Right lobe of liver (tissue), 6 donors: ENCODE results near the gene LAPTM5. TPM values are rescaled to one million over a fixed set of nuclear protein-coding genes. Genes with fewer than 3 reads are reported as not detected.

Experiments used
- ATAC-seq, 4 donors: fragments of 200-7000 bp; cut with Tn5 transposase; one replicate each; pipeline ENCODE4 v1.9.1; 2020; ENCODE audit warnings: mild to moderate bottlenecking in 4 of 4, moderate library complexity in 4 of 4
- DNase-seq, 3 donors: peaks; one replicate each; pipeline ENCODE4 v3.0.0-alpha.2; 2020
- H3K27ac ChIP-seq, 3 donors: fragments of 200-600 bp; one replicate each; pipeline ENCODE4 v1.8.0; 2022
- H3K27me3 ChIP-seq, 2 donors: fragments of 200-600 bp; one replicate each; pipeline ENCODE4 v1.8.0; 2022
- H3K36me3 ChIP-seq, 4 donors: fragments of 200-600 bp; sonication (generic) in 1 of 4; one replicate each; pipeline versions ENCODE4 v1.5.1 to v1.8.0; 2017 to 2022; ENCODE audit warnings: control low read depth in 1 of 4
- H3K4me1 ChIP-seq, 4 donors: fragments of 200-600 bp; sonication (generic) in 1 of 4; one replicate each; pipeline versions ENCODE4 v1.5.1 to v1.8.0; 2017 to 2022; ENCODE audit warnings: control low read depth in 1 of 4
- H3K4me3 ChIP-seq, 3 donors: fragments of 200-600 bp; one replicate each; pipeline ENCODE4 v1.8.0; 2022
- H3K9me3 ChIP-seq, 4 donors: fragments of 200-600 bp; sonication (generic) in 1 of 4; one replicate each; pipeline versions ENCODE4 v1.5.1 to v1.8.0; 2017 to 2022; ENCODE audit warnings: control low read depth in 1 of 4
- CTCF ChIP-seq, 4 donors: fragments of 200-600 bp in 3 of 4; fragments of 450-650 bp in 1 of 4; IDR thresholded peaks; one replicate each; pipeline versions ENCODE4 v1.5.1 to v1.8.0; 2016 to 2022; ENCODE audit warnings: antibody characterized with exemption in 4 of 4, mild to moderate bottlenecking in 2 of 4
- POLR2A ChIP-seq: fragments of 450-650 bp; IDR thresholded peaks from one replicate; pipeline ENCODE4 v1.6.1; 2017; ENCODE audit warnings: antibody characterized with exemption, mild to moderate bottlenecking
- WGBS: methylation state at CpG from one replicate; pipeline ENCODE4 v1.1.6; 2018; ENCODE audit warnings: low coverage, low lambda C conversion rate; ENCODE audit not compliant: insufficient coverage; ENCODE audit errors: missing lambda C conversion rate; 5-methylcytosine and 5-hydroxymethylcytosine counted together
- intact Hi-C, 2 donors: fragments of 100-400 bp; cut with DNase I; formaldehyde crosslinking; loops; one replicate each; pipeline versions ENCODE4 v1.11.2 to v1.14.1; 2022
- total RNA-seq, 6 experiments: library from RNA; depleted of rRNA in 2 of 6; stranded (reverse); fragments of >200 nt in 2 of 6; fragmentation: NEBNext Ultra II Directional in 3 of 6; extraction: Animal tissue kit (Norgen Biotek cat#: 25700) in 3 of 6; gene quantifications; one replicate each; pipeline versions ENCODE4 v1.1.0 to v1.2.4, GENCODE V29; 2016 to 2023
- donor health status: DM: no; HTN: yes; CAD: no.
- donor health status: DM: no; HTN: no; CAD: no.
- donor health status: DM: no; HTN: no; CAD: no.
- donor health status: DM: no; HTN: yes; CAD: no.
- donor health status: DM: no; HTN: yes; CAD: no.

The LAPTM5 gene
- total RNA-seq, 6 experiments from 2014 or later, result 21.2 to 81.0 (median 29.8) TPM

- no peaks in the 10 kb centered on the region for H3K9me3 ChIP-seq
- ATAC-seq, result no peak
- peaks cover 0 to 2% (median 0%) of the 10 kb centered on the region in 4 donors for H3K36me3 ChIP-seq
- H3K4me1 ChIP-seq, result no peaks in the 10 kb centered on the region
- DNase-seq, result no peak
- TF ChIP-seq CTCF (IDR thresholded peaks at IDR 0.05), result no peak
- TF ChIP-seq POLR2A, result no peak
- 57% methylated on average over 6 of the region's 17 CpGs for WGBS
- no peak overlapping the region for H3K4me3 ChIP-seq
- H3K27me3 ChIP-seq, result no peaks in the 10 kb centered on the region
- H3K27ac ChIP-seq, result no peak overlapping the region
- intact Hi-C loops, result loop anchor here in 1 of 2 donors (10.0 kb wide), 1 partner anchor 186 kb away; no protein-coding TSS in a partner anchor
Observed at GRCh38 chr1:30728832-30729638, 28.5 kb downstream of the LAPTM5 start.

- TF ChIP-seq POLR2A (no peak), CTCF (IDR thresholded peaks at IDR 0.05) (no peak)
- DNase-seq (no peak), ATAC-seq (no peak)
- 82% methylated on average over 6 of the region's 8 CpGs for WGBS
- H3K36me3 ChIP-seq, result peaks cover 0 to 2% (median 0%) of the 10 kb centered on the region in 4 donors
- no peak overlapping the region for H3K27ac ChIP-seq
- H3K4me3 ChIP-seq, result no peak overlapping the region
- no peaks in the 10 kb centered on the region for H3K4me1 ChIP-seq
- H3K9me3 ChIP-seq, result no peaks in the 10 kb centered on the region
- H3K27me3 ChIP-seq, result no peaks in the 10 kb centered on the region
- intact Hi-C loops, result loop anchor here in 1 of 2 donors (10.0 kb wide), 1 partner anchor 186 kb away; no protein-coding TSS in a partner anchor
Observed at GRCh38 chr1:30728340-30728739, 29.2 kb downstream of the LAPTM5 start.

GRCh38 chr1:30727824-30728223 is 29.8 kb downstream of the LAPTM5 start:
- no peak for DNase-seq
- TF ChIP-seq POLR2A (no peak), CTCF (IDR thresholded peaks at IDR 0.05) (no peak)
- WGBS, result 100% methylated on average over 2 of the region's 2 CpGs
- H3K36me3 ChIP-seq, result peaks cover 0 to 2% (median 0%) of the 10 kb centered on the region in 4 donors
- H3K27me3 ChIP-seq, result no peaks in the 10 kb centered on the region
- ATAC-seq, result no peak
- no peak overlapping the region for H3K4me3 ChIP-seq
- intact Hi-C loops, result loop anchor here in 1 of 2 donors (10.0 kb wide), 1 partner anchor 187 kb away; no protein-coding TSS in a partner anchor
- H3K4me1 ChIP-seq, result no peaks in the 10 kb centered on the region
- no peaks in the 10 kb centered on the region for H3K9me3 ChIP-seq
- H3K27ac ChIP-seq, result no peak overlapping the region

- Histone ChIP-seq H3K27me3 (no peaks in the 10 kb centered on the region), H3K9me3 (no peaks in the 10 kb centered on the region), H3K4me1 (no peaks in the 10 kb centered on the region), H3K36me3 (peaks cover 0 to 2% (median 0%) of the 10 kb centered on the region in 4 donors), H3K27ac (no peak overlapping the region), H3K4me3 (no peak overlapping the region)
- intact Hi-C loops, result loop anchor here in 1 of 2 donors (10.0 kb wide), 1 partner anchor 188 kb away; no protein-coding TSS in a partner anchor
- TF ChIP-seq CTCF (IDR thresholded peaks at IDR 0.05) (no peak), POLR2A (no peak)
- no peak for DNase-seq
- WGBS, result 84% methylated on average over 13 of the region's 15 CpGs
- no peak for ATAC-seq
Observed at GRCh38 chr1:30726773-30727684, 30.5 kb downstream of the LAPTM5 start.
